ENCODE results near the gene ZNF420.

- no peak for TF ChIP-seq TAF1 (IDR thresholded peaks at IDR 0.05; ENCODE audit: low read depth, low read length)
- no peak for TF ChIP-seq CTCF (IDR thresholded peaks at IDR 0.05; ENCODE audit: control extremely low read depth in 1 of 3, insufficient read depth in 1 of 3, low read depth in 1 of 3, low read length in 3 of 3)
- TF ChIP-seq TAF7 (optimal IDR thresholded peaks at IDR 0.05; ENCODE audit: borderline replicate concordance, low read depth, low read length) = no peak
- TF ChIP-seq TBP (IDR thresholded peaks at IDR 0.05; ENCODE audit: low read depth, low read length) = no peak
- TF ChIP-seq SUZ12 (IDR thresholded peaks at IDR 0.05; ENCODE audit: low read length) = no peak
- TF ChIP-seq EP300 (IDR thresholded peaks at IDR 0.05; ENCODE audit: borderline replicate concordance in 1 of 2, low read depth in 2 of 2, low read length in 2 of 2) = no peak
- no peak for TF ChIP-seq BCL11A (IDR thresholded peaks at IDR 0.05; ENCODE audit: low read depth in 2 of 2, low read length in 2 of 2)
- TF ChIP-seq BRCA1 (IDR thresholded peaks at IDR 0.05; ENCODE audit: low read depth, low read length) = no peak
- no peak for TF ChIP-seq SRF (IDR thresholded peaks at IDR 0.05; ENCODE audit: low read depth, low read length)
- TF ChIP-seq POLR2A (IDR thresholded peaks at IDR 0.05; ENCODE audit: control extremely low read depth in 1 of 2, low read depth in 2 of 2, low read length in 2 of 2) = no peak
Measured at GRCh38 chr19:37077501-37077933, 716 bp upstream of the ZNF420 start.

Data from H1 (cell line).